ENCODE measurements around the gene MARK1. TPM values are rescaled to one million over a fixed set of nuclear protein-coding genes. Genes with fewer than 3 reads are reported as not detected.

The MARK1 gene
- polyA plus RNA-seq, 3 donors from 2014 or later = not detected

DNA sequence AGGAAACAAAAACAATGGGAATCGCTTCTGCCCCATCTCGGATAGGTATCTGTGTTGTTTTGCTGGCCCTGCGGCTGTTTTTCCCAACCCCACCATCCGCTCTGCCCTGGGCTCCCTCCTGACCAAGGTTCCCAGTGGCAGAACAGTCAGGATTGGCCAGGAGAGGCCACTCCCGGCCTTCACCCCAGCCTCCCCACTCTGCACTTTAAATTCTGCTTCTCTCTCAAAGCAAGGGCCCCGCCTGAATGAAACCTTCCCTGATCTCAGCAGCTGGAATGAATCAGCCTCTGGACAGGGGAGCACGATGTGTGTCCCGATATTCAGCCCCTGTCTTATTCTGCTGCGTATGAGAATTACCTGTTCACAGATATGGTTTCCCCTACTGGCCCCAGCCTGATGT, 178.5 kb downstream of the MARK1 start:
- Mint-ChIP-seq H3K9me3 (no peaks in the 10 kb centered on the region), H3K27ac (no peak overlapping the region), H3K27me3 (ENCODE audit: low read depth in 3 of 3) (peaks cover 2 to 12% (median 5%) of the 10 kb centered on the region in 3 donors), H3K4me1 (peaks cover 5% of the 10 kb centered on the region in 2 donors), H3K4me3 (no peak overlapping the region), H3K36me3 (no peaks in the 10 kb centered on the region)
- DNase-seq = no peak

DNA sequence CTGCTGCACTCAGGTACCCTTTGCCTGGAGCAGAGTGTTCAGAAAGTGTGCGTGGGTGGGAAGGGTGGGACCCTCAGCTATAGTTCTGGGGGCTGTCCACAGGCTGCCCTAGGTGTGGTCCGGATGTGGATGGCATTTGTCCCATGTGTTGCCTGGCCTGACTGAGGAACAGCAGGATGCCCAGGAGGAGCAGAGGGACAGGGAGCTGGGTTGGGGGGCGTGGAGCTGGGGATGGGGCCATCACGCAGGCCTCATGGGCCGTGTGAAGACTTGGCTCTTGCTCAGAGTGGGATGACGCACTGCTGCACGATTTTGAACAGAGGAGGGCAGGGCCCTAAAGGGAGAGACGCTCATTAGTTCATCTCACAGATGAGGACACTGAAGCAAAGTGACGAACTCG, 179.2 kb downstream of the MARK1 start:
- H3K27me3 Mint-ChIP-seq (ENCODE audit: low read depth in 3 of 3) = peaks cover 2 to 11% (median 3%) of the 10 kb centered on the region in 3 donors
- peaks cover 1 to 4% of the 10 kb centered on the region in 2 donors for H3K4me1 Mint-ChIP-seq
- no peak for DNase-seq
- no peaks in the 10 kb centered on the region for H3K9me3 Mint-ChIP-seq
- no peak overlapping the region for H3K4me3 Mint-ChIP-seq
- no peaks in the 10 kb centered on the region for H3K36me3 Mint-ChIP-seq
- no peak overlapping the region for H3K27ac Mint-ChIP-seq

DNA sequence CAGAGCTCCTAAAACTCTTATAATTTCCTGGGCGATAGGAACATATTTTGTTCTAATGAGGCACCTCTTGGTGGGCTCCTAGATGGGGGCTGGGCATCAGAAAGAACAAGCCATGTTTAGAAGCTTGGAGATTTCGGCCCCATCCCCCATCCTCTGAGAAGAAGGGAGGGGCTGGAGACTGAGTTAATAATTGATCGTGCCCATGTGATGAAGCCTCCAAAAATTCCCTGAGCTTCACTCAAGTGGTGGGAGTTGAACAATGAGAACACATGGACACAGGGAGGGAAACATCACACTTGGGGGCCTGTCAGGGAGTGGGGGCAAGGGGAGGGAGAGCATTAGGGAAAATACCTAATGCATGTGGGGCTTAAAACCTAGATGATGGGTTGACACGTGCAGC, 180.3 kb downstream of the MARK1 start:
- DNase-seq = no peak
- peaks cover 2 to 9% (median 3%) of the 10 kb centered on the region in 3 donors for H3K27me3 Mint-ChIP-seq (ENCODE audit: low read depth in 3 of 3)
- no peaks in the 10 kb centered on the region for H3K36me3 Mint-ChIP-seq
- H3K27ac Mint-ChIP-seq = no peak overlapping the region
- H3K9me3 Mint-ChIP-seq = no peaks in the 10 kb centered on the region
- peaks cover 0 to 2% of the 10 kb centered on the region in 2 donors for H3K4me1 Mint-ChIP-seq
- H3K4me3 Mint-ChIP-seq = no peak overlapping the region

DNA sequence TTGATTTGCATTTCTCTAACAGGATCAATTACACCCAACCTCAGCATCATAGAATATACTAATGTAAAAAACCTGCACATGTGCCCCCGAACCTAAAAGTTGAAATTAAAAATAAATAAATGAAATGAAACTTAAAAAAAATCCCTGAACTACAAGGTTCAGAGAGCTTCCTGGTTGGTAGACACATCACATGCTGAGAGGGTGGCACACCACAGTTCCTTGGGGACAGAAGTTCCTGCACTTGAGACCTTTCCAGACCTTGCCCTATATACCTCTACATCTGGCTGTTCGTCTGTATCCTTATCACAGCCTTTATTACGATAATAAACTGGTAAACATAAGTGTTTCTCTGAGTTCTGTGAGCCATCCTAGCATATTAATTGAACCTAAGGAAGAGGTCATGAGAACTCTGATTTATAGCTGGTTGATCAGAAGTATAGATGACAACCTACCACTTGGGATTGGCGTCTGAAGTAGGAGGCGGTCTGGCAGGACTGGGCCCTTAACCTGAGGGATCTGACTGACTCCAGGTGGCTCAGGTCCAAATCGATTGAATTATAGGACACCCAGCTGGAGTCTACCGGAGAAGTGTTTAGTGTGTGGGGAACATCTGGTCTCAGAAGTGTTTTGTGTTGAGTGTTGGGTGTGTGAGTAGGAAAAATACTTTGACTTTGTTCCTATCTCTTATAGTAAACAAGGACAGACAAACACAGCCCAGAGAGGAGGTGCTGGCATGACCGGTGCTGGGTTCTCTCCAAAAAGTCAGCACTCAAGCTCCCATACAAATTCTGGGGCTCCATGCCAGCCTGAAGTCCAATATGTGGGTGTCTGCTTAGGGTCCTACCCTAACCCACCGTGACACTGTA, 181.2 kb downstream of the MARK1 start:
- Mint-ChIP-seq H3K27me3 (ENCODE audit: low read depth in 3 of 3) (peaks cover 0 to 10% (median 4%) of the 10 kb centered on the region in 3 donors), H3K36me3 (no peaks in the 10 kb centered on the region), H3K4me3 (no peak overlapping the region), H3K9me3 (peaks cover 0 to 2% (median 0%) of the 10 kb centered on the region in 6 donors), H3K27ac (no peak overlapping the region), H3K4me1 (peaks cover 0 to 2% of the 10 kb centered on the region in 2 donors)
- DNase-seq = no peak

DNA sequence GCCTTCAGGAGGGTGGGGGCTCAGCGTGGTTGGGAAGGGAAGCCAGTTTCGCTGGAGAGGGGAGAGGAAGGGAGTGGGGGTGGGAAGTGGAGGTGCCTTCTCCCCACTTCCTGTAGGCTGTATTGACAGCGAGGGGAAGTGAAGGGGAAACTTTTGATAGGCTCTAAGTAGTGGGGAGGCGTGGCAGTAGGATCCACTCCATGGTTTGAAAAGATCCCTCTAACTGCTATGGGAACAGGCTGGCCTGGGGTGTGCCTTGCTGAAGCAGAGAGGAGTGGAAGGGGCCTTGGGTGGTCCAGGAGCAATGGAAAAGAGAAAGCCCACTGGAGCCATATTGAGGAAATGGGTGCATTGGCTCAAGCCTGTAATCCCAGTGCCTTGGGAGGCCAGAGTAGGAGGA, 182.4 kb downstream of the MARK1 start:
- H3K27ac Mint-ChIP-seq = no peak overlapping the region

DNA sequence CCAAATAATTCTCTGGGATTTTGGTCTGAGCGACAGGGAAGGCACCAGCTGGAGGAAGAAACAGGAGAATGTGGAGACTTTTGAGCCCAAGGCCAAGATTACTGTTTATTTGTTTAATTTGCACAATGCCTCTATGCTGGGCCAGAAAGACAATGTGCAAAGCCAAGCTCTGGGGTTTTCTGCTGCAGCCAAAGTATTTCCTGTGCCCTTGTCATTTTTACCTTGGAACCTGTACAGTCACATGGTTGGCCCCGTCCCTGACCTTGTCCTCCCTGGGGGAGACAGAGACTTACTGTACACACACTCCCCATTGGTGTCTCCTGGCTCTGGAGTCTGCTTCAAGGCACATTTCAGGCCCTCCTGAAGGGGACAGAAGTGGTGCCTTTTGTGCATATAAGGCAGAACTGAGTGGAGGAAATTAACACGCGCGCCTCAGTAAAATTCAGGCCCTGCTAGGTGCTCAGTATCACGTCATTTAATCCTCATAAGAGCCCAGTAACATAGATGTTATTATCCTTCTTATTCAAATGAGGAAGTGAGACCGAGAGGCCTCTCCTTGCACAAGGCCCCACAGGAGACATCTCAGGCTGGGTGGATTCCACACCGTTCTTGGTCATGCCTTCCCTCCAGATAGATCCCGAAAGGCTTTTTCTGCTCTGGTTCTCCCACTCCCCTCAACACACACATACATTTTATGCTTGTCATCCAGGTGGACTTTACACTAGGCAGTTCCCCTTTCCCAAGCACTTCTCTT, 183.3 kb downstream of the MARK1 start:
- peaks cover 0 to 2% (median 0%) of the 10 kb centered on the region in 6 donors for H3K9me3 Mint-ChIP-seq
- H3K4me1 Mint-ChIP-seq = peaks cover 0 to 2% of the 10 kb centered on the region in 2 donors
- no peak for DNase-seq
- H3K36me3 Mint-ChIP-seq = no peaks in the 10 kb centered on the region
- no peak overlapping the region for H3K4me3 Mint-ChIP-seq
- H3K27ac Mint-ChIP-seq = no peak overlapping the region
- peaks cover 0 to 6% (median 4%) of the 10 kb centered on the region in 3 donors for H3K27me3 Mint-ChIP-seq (ENCODE audit: low read depth in 3 of 3)

More for the DNA sequence above, 182.4 kb downstream of the MARK1 start:
- Mint-ChIP-seq H3K4me1 (peaks cover 0 to 2% of the 10 kb centered on the region in 2 donors), H3K36me3 (no peaks in the 10 kb centered on the region), H3K27me3 (ENCODE audit: low read depth in 3 of 3) (peaks cover 0 to 10% (median 4%) of the 10 kb centered on the region in 3 donors), H3K4me3 (no peak overlapping the region), H3K9me3 (peaks cover 0 to 2% (median 0%) of the 10 kb centered on the region in 6 donors)
- no peak for DNase-seq

Other genes with a start within 250 kb of the MARK1 start
- gene C1orf115, start 162.2 kb downstream of the MARK1 start, polyA plus RNA-seq = 1 to 10 TPM in 1 of 3 donors, under 1 TPM in 1, not detected in 1; 0.12 to 1.5 TPM
- 1 to 10 TPM in 2 of 3 donors, under 1 TPM in 1; 0.28 to 2.3 (median 1.5) TPM for gene MTARC2, start 220.2 kb downstream of the MARK1 start, polyA plus RNA-seq

Data from immature natural killer cell (primary cell).